Renal pelvis (tissue), 4 donors: ENCODE data around the gene SALL4. TPM values are rescaled to one million over a fixed set of nuclear protein-coding genes. Genes with fewer than 3 reads are reported as not detected.
"Not testable (repeated sequence)": the region's sequence is repeated elsewhere in the genome, so short reads cannot be mapped to it uniquely, and the experiment has no call there.

ENCODE experiments used
- DNase-seq: peaks from one replicate; pipeline ENCODE4 v3.0.0-alpha.2; 2013
- polyA plus RNA-seq, 3 donors: library from polyadenylated mRNA; unstranded; fragments of 120-200 nt; gene quantifications; one replicate each; pipeline ENCODE4 v1.2.1, GENCODE V29; 2013; ENCODE audit not compliant: insufficient read length in 3 of 3

Gene SALL4
- polyA plus RNA-seq, 3 donors, result 6.7 to 14.7 (median 11.3) TPM

DNA sequence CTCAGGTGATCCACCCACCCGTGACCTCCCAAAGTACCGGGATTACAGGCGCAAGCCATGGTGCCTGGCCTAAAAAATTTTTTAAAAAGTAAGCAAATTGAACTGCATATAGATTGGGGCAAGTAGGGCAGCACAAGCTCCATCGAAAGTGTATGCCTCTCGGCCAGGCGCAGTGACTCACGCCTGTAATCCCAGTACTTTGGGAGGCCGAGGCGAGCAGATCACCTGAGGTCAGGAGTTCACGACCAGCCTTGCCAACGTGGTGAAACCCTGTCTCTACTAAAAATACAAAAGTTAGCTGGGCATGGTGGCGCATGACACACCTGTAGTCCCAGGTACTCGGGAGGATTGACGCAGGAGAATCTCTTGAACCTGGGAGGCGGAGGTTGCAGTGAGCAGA lies 64.1 kb downstream of the SALL4 start:
- DNase-seq, result not testable (repeated sequence)

- no peak for DNase-seq
Observed at GRCh38 chr20:51736947-51737346, 65.4 kb downstream of the SALL4 start.

- DNase-seq, result no peak
Observed at GRCh38 chr20:51735728-51736600, 66.4 kb downstream of the SALL4 start.

DNA sequence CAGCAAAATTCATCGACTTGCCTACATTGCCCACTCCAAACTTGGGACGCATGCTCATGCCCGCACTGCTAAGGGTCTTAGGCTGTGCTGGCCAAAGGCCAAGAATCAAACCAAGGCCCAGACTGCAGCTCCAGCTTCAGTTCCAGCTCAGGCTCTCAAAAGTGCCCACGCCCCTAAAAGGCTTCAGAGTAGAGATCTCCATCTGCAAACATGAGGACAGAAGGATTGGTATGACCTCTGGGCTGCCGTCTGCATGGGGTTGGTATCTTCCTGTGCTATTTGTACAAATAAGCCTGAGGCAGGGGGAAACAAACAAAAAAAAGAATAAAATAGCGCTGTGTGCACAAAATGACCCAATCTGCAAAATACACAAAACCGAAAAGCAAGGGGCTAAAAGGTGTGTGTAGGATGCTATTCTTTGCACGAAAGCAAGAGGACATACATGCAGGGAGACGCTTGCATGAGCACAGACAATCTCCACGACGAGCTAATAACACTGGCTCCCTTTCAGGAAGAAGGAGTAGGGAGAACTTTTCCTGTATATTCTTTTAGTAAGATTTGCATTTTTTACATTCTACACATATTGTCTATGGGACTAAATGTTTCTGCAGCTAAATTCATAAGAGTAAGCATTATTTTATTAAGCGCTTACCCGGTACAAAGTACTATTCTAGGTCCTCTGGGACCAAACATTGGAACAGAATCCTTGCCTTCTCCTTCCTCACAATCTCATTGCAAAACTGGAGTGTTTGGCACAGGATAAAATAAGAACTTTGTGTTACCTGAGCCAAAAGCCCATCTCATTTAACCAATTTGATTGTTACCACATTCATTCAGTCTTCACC lies 67.2 kb downstream of the SALL4 start:
- no peak for DNase-seq

DNA sequence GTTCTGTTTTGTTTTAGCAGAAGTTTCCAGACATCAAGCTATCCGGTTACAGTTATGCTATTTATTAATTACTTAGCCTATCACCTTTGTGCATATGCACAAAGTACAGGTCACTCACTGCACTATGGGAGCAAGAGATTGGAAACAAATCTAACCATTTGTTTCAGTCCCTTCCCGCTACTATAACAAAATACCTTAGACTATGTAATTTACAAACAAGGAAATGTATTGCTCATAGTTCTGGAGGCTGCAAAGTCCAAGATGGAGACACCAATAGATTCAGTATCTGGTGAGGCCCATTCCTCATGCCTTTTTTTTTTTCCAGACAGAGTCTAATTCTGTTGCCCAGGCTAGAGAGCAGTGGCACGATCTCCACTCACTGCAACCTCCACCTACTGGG lies 69.3 kb downstream of the SALL4 start:
- no peak for DNase-seq

Other genes with a start within 250 kb of the SALL4 start
- 10 to 100 TPM; 55.8 to 60.1 (median 56.9) TPM for gene ATP9A, start 34.1 kb downstream of the SALL4 start, polyA plus RNA-seq